Muscle of leg (tissue), 11 donors: ENCODE measurements around the gene CTSH. TPM values are rescaled to one million over a fixed set of nuclear protein-coding genes. Genes with fewer than 3 reads are reported as not detected.

Experiments used
- DNase-seq: peaks from one replicate; pipeline ENCODE4 v3.0.0; 2013
- H3K27ac ChIP-seq: one replicate; pipeline ENCODE4 v1.5.1; 2013; ENCODE audit warnings: mild to moderate bottlenecking, low read length, control low read depth
- H3K27me3 ChIP-seq: one replicate; pipeline ENCODE4 v1.6.1; 2013; ENCODE audit warnings: low read length; ENCODE audit not compliant: control insufficient read depth, insufficient read depth
- H3K36me3 ChIP-seq: one replicate; pipeline ENCODE4 v1.6.1; 2013; ENCODE audit warnings: low read length; ENCODE audit not compliant: control insufficient read depth, insufficient read depth
- H3K4me1 ChIP-seq: one replicate; pipeline ENCODE4 v1.6.1; 2013; ENCODE audit warnings: low read length; ENCODE audit not compliant: control insufficient read depth, insufficient read depth
- H3K4me3 ChIP-seq: one replicate; pipeline ENCODE4 v1.5.1; 2013; ENCODE audit warnings: low read length, control low read depth
- H3K9me3 ChIP-seq: replicated peaks from 2 replicates; pipeline ENCODE4 v1.6.1; 2013; ENCODE audit warnings: low read depth, low read length; ENCODE audit not compliant: control insufficient read depth
- WGBS: methylation state at CpG from one replicate; pipeline ENCODE4 v1.1.5; 2013; ENCODE audit warnings: missing lambda C conversion rate; ENCODE audit not compliant: insufficient coverage; 5-methylcytosine and 5-hydroxymethylcytosine counted together
- polyA plus RNA-seq, 8 donors: library from polyadenylated mRNA; unstranded; fragments of 120-200 nt; gene quantifications; one replicate each; pipeline versions ENCODE4 v1.2.1 to v1.2.3, GENCODE V29; 2013; ENCODE audit warnings: inconsistent platforms in 1 of 8, low replicate concordance in 1 of 8; ENCODE audit not compliant: insufficient read length in 8 of 8, insufficient read depth in 1 of 8
- total RNA-seq: library from RNA; stranded (reverse); fragments of 120-200 nt; gene quantifications from one replicate; pipeline ENCODE4 v1.2.4, GENCODE V29; 2013

Gene CTSH
- total and polyA plus RNA-seq, 9 donors = 15.5 to 47.9 (median 25.3) TPM

DNA sequence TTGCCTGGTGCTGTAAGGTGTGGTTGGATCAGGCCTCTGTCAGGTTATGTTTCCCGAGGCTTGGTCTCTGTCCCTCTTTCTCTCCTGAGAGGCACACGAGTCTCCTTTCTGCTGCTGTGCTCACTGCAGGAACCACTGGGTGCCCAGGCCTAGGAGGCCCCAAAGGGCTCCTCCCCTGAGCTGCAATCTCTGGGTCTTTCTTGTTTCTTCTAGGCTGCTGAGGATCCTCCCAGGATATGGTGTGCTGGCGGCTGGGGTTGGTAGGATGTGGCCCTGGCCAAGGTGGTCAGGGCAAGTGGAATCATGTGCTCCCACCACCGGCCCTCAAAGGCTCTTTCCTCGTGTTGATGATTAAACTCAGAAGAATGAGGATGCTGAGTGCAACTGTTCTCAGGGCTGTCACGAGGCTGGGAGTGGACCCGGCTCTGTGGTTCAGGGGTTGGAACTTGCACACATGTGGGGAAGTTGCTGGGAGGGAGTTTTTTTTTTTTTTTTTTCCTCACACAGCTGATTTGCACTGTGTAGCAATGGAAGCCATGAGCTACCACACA lies 43.6 kb upstream of the CTSH start:
- Histone ChIP-seq H3K4me3 (no peak overlapping the region), H3K4me1 (peaks cover 11% of the 10 kb centered on the region), H3K36me3 (no peaks in the 10 kb centered on the region), H3K27ac (peak overlapping the region; percentile 20), H3K27me3 (peaks cover 5% of the 10 kb centered on the region), H3K9me3 (no peaks in the 10 kb centered on the region)
- 44% methylated on average over 4 of the region's 7 CpGs for WGBS
- DNase-seq = peak; percentile 84

DNA sequence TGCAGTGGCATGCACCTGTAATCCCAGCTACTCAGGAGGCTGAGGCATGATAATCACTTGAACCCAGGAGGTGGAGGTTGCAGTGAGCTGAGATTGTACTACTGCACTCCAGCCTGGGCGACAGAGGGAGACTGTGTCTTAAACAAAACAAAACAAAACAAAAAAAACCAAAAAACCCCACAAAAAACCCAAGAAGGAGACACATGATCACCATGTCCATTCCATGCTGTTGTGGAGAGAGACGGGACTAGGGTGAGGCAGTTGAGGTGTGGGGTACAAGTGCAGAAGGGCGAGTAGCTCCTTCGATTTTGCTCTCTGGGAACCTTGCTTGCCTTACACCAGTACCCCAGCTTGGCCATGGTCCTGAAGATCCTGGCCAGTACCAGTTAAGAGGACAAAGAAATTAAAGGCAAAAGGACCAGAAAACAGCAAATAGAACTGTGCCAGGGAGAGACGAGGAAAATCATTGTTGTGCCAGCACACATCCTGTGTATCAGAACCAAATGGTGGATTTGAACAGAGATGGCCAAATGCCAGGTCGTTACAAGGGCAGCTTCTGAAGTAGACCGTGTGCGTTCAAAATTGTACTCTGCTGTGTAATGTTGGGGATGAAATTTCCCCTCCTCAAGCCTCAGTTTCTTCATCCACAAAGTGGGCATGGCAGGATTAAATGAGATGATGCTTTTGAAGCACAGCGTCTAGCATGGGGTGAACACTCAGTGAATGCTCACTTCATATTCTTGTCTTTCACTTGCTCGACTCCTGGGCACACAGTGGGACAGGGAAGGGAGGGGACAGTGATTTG lies 42.9 kb upstream of the CTSH start:
- DNase-seq = no peak
- Histone ChIP-seq H3K27me3 (peaks cover 5% of the 10 kb centered on the region), H3K4me1 (peaks cover 13% of the 10 kb centered on the region), H3K9me3 (no peaks in the 10 kb centered on the region), H3K27ac (peak overlapping the region; percentile 20), H3K4me3 (no peak overlapping the region), H3K36me3 (no peaks in the 10 kb centered on the region)
- 68% methylated on average over 2 of the region's 10 CpGs for WGBS

GRCh38 chr15:78985859-78986475 lies 41.1 kb upstream of the CTSH start:
- H3K27ac ChIP-seq = no peak overlapping the region
- peaks cover 5% of the 10 kb centered on the region for H3K27me3 ChIP-seq
- WGBS = no CpG with 5 or more reads among the region's 6 CpGs
- peaks cover 8% of the 10 kb centered on the region for H3K4me1 ChIP-seq
- H3K9me3 ChIP-seq = no peaks in the 10 kb centered on the region
- DNase-seq = no peak
- H3K4me3 ChIP-seq = no peak overlapping the region
- H3K36me3 ChIP-seq = no peaks in the 10 kb centered on the region

DNA sequence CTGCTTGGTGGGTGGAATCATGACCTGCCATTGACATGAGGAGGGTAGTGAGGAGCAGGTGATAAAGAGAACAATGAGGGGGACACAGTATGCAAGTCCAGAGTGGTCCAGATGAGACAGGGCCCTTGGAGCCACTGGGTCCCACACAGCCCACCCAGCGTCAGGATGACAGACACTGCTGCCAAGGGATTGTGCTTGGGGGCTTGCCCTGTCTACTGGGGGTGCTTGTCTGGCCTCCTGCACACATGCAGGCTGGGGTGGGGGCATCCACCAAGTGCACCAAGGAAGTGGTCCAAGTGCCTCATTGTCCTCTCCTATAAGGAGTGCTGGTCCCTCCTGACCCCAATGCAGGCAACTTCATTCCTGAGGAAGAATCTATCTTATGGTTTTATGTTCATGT lies 39.2 kb upstream of the CTSH start:
- Histone ChIP-seq H3K27ac (no peak overlapping the region), H3K9me3 (no peaks in the 10 kb centered on the region), H3K27me3 (peaks cover 5% of the 10 kb centered on the region), H3K4me3 (no peak overlapping the region), H3K36me3 (no peaks in the 10 kb centered on the region), H3K4me1 (peaks cover 14% of the 10 kb centered on the region)
- 88% methylated on average over 1 of the region's 1 CpG for WGBS
- DNase-seq = no peak

DNA sequence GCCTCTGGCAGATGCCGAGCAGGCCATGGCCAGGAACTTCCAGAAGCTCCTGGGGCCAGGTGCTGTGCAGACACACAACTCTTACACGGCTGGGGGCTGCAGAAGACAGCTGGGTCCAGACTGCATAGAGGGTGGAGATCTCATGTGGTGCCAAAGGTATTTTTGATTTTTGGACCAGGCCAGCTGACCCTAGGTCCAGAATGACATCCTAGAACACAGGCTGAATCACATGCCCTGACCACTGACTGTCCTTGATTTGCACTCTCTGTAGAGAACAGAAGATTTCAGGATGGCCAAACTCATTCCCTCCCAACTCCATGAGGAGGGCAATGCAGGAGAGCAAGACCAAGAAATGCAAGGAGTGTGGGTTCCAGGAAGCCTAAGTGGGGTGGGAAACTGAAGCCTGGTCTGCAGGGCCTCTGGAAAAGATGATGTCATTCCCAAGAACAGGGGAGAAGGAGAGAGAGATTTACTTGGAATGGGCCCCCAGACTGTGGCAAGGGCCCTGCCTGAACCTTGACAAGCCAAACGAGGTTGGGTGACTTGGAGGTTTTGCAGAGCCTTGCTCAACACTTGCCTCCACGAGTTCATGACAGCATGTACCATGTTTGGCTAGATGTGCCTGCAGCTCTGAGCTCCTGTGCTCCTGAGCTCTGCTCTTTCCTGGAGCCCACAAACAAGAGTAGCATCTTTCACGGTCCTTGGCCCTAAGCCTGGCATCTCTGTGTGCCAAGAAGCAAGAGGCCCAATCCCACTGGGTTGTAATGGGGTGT lies 38.5 kb upstream of the CTSH start:
- 55% methylated on average over 5 of the region's 5 CpGs for WGBS
- Histone ChIP-seq H3K27me3 (peaks cover 5% of the 10 kb centered on the region), H3K36me3 (no peaks in the 10 kb centered on the region), H3K9me3 (no peaks in the 10 kb centered on the region), H3K4me3 (no peak overlapping the region), H3K4me1 (peaks cover 14% of the 10 kb centered on the region), H3K27ac (no peak overlapping the region)
- DNase-seq = no peak

GRCh38 chr15:78982736-78983135 lies 37.9 kb upstream of the CTSH start:
- no peak overlapping the region for H3K4me3 ChIP-seq
- no peak overlapping the region for H3K27ac ChIP-seq
- no peaks in the 10 kb centered on the region for H3K9me3 ChIP-seq
- H3K4me1 ChIP-seq = peaks cover 12% of the 10 kb centered on the region
- WGBS = 47% methylated on average over 8 of the region's 10 CpGs
- no peaks in the 10 kb centered on the region for H3K27me3 ChIP-seq
- DNase-seq = peak; percentile 27
- no peaks in the 10 kb centered on the region for H3K36me3 ChIP-seq

GRCh38 chr15:78981532-78982313 lies 36.9 kb upstream of the CTSH start:
- Histone ChIP-seq H3K4me3 (no peak overlapping the region), H3K4me1 (peaks cover 14% of the 10 kb centered on the region), H3K27ac (no peak overlapping the region), H3K9me3 (no peaks in the 10 kb centered on the region), H3K27me3 (no peaks in the 10 kb centered on the region), H3K36me3 (no peaks in the 10 kb centered on the region)
- no peak for DNase-seq
- WGBS = 84% methylated on average over 7 of the region's 11 CpGs

GRCh38 chr15:78979456-78980320 lies 34.8 kb upstream of the CTSH start:
- Histone ChIP-seq H3K27me3 (no peaks in the 10 kb centered on the region), H3K4me3 (no peak overlapping the region), H3K4me1 (peaks cover 18% of the 10 kb centered on the region), H3K27ac (no peak overlapping the region), H3K9me3 (no peaks in the 10 kb centered on the region), H3K36me3 (no peaks in the 10 kb centered on the region)
- 47% methylated on average over 10 of the region's 17 CpGs for WGBS
- DNase-seq = peak; percentile 77

DNA sequence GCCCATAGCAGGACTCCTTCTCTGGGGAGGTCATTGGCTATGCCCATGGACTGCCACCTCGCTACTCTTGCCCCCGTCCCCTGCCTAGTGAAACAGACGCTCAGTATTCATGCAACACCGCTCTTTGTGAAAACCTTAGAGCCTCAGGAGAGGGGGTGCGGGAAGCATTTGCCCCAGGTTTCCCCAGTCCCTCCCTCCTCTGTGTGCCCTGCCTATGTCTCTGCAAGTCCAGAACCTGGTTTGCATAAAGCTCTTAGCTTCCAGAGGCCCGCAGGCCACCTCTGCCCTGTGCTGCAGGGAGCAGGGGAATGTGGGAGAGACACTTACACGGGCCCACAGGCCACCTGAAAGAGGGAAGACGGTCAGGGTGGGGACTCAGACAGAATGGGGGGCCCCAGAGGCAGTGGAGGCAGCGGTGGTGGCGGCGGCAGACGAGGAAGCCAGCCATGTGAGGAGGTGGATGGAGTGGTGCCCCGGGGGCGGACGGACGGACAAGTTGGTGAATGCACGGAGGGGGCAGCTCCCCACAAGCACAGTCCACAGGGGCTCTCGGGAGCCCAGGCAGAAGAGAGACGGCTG lies 33.8 kb upstream of the CTSH start:
- Histone ChIP-seq H3K4me1 (peaks cover 18% of the 10 kb centered on the region), H3K36me3 (no peaks in the 10 kb centered on the region)

More for the DNA sequence above, 33.8 kb upstream of the CTSH start:
- WGBS = 84% methylated on average over 16 of the region's 19 CpGs
- Histone ChIP-seq H3K9me3 (no peaks in the 10 kb centered on the region), H3K27me3 (no peaks in the 10 kb centered on the region), H3K4me3 (no peak overlapping the region), H3K27ac (no peak overlapping the region)
- no peak for DNase-seq
